ENCODE results near the gene RSL1D1.

DNA sequence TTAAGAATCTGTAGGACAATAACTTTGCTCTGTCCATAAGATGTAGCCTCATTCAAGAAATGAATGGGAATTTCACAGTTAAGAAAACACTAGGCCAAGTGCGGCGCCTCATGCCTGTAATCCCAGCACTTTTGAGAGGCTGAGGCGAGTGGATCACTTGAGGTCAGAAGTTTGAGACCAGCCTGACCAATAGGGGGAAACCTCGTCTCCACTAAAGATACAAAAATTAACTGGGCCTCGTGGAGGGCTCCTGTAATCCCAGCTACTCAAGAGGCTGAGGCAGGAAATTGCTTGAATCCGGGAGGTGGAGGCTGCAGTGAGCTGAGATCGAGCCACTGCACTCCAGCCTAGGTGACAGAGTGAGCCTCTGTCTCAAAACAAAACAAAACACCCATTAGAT is 19.9 kb upstream of the RSL1D1 start:
- TF ChIP-seq, protein P1, sequence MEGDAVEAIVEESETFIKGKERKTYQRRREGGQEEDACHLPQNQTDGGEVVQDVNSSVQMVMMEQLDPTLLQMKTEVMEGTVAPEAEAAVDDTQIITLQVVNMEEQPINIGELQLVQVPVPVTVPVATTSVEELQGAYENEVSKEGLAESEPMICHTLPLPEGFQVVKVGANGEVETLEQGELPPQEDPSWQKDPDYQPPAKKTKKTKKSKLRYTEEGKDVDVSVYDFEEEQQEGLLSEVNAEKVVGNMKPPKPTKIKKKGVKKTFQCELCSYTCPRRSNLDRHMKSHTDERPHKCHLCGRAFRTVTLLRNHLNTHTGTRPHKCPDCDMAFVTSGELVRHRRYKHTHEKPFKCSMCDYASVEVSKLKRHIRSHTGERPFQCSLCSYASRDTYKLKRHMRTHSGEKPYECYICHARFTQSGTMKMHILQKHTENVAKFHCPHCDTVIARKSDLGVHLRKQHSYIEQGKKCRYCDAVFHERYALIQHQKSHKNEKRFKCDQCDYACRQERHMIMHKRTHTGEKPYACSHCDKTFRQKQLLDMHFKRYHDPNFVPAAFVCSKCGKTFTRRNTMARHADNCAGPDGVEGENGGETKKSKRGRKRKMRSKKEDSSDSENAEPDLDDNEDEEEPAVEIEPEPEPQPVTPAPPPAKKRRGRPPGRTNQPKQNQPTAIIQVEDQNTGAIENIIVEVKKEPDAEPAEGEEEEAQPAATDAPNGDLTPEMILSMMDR (IDR thresholded peaks at IDR 0.05), result peak; percentile 21
- no peak for TF ChIP-seq ZFX (IDR thresholded peaks at IDR 0.05; ENCODE audit: borderline replicate concordance)

All from 22Rv1 (cell line).